DND-41 (cell line): ENCODE results near the gene ATG9A.

Source experiments
- EZH2 ChIP-seq: IDR thresholded peaks from 3 replicates; pipeline ENCODE4 v1.6.1; 2012; ENCODE audit warnings: borderline replicate concordance, low read depth, mild to moderate bottlenecking, moderate library complexity, low read length, inconsistent platforms; ENCODE audit not compliant: severe bottlenecking
- TF ChIP-seq, protein P1 (sequence below): IDR thresholded peaks from 2 replicates; pipeline ENCODE4 v1.5.1; 2012; ENCODE audit warnings: borderline replicate concordance, low read length, moderate library complexity, mild to moderate bottlenecking; ENCODE audit not compliant: poor library complexity, severe bottlenecking; ENCODE audit errors: extremely low read depth

DNA sequence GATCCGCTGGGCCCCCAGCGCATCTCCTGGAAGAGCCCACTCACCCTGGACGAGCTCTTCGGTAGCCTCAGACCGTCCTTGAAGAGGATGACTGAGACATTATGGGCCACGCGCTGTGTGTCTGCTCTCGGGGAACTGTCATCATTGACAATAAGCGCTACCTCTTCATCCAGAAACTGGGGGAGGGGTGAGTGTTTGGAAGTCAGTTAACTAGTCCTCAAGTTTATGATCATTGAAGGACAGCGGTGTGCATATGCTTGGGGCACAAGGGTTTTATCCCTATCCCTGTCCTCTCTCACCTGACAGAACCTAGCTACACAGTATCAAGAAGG is 16.4 kb upstream of the ATG9A start:
- TF ChIP-seq, protein P1, sequence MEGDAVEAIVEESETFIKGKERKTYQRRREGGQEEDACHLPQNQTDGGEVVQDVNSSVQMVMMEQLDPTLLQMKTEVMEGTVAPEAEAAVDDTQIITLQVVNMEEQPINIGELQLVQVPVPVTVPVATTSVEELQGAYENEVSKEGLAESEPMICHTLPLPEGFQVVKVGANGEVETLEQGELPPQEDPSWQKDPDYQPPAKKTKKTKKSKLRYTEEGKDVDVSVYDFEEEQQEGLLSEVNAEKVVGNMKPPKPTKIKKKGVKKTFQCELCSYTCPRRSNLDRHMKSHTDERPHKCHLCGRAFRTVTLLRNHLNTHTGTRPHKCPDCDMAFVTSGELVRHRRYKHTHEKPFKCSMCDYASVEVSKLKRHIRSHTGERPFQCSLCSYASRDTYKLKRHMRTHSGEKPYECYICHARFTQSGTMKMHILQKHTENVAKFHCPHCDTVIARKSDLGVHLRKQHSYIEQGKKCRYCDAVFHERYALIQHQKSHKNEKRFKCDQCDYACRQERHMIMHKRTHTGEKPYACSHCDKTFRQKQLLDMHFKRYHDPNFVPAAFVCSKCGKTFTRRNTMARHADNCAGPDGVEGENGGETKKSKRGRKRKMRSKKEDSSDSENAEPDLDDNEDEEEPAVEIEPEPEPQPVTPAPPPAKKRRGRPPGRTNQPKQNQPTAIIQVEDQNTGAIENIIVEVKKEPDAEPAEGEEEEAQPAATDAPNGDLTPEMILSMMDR, result no peak
- TF ChIP-seq EZH2, result no peak
